OCI-LY1 (cell line): ENCODE data around the gene LRRC2.

Experiments
- H2AFZ ChIP-seq: fragments of 200-600 bp; sonication (generic), shearing (Covaris generic); 2 replicates; pipeline ENCODE4 v1.6.0; 2014; ENCODE audit warnings: antibody characterized with exemption, mild to moderate bottlenecking, low read length
- H3F3A ChIP-seq: fragments of 200-600 bp; sonication (generic), shearing (Covaris generic); 2 replicates; pipeline ENCODE4 v1.6.0; 2014; ENCODE audit warnings: mild to moderate bottlenecking, antibody characterized with exemption, low read length, moderate library complexity; ENCODE audit not compliant: insufficient read depth
- H3K27ac ChIP-seq: fragments of 200-600 bp; sonication (generic); 2 replicates; pipeline ENCODE4 v1.5.1; 2014; ENCODE audit warnings: low read length, mixed run types, mild to moderate bottlenecking, low read depth; ENCODE audit not compliant: poor library complexity, severe bottlenecking
- H3K27me3 ChIP-seq: fragments of 200-600 bp; sonication (generic); 2 replicates; pipeline ENCODE4 v1.6.0; 2014; ENCODE audit warnings: antibody characterized with exemption, mild to moderate bottlenecking, low read length, moderate library complexity; ENCODE audit not compliant: insufficient read depth
- H3K36me3 ChIP-seq: fragments of 200-600 bp; sonication (generic); 2 replicates; pipeline ENCODE4 v1.6.1; 2014; ENCODE audit warnings: mild to moderate bottlenecking, antibody characterized with exemption, low read length, moderate library complexity, mixed read lengths; ENCODE audit not compliant: insufficient read depth
- H3K4me1 ChIP-seq: fragments of 200-600 bp; sonication (generic); 2 replicates; pipeline ENCODE4 v1.5.1; 2014; ENCODE audit warnings: mild to moderate bottlenecking, low read length, moderate library complexity; ENCODE audit not compliant: insufficient read depth, severe bottlenecking
- H3K4me2 ChIP-seq: fragments of 200-600 bp; sonication (generic), shearing (Covaris generic); 2 replicates; pipeline ENCODE4 v1.6.1; 2014; ENCODE audit warnings: low read length
- H3K4me3 ChIP-seq: fragments of 200-600 bp; sonication (generic); 2 replicates; pipeline ENCODE4 v1.5.1; 2014; ENCODE audit warnings: low read length, low read depth, mild to moderate bottlenecking, mixed read lengths; ENCODE audit not compliant: poor library complexity, severe bottlenecking
- H3K79me2 ChIP-seq: fragments of 200-600 bp; shearing (Covaris generic); 2 replicates; pipeline ENCODE4 v1.6.1; 2016; ENCODE audit warnings: mixed run types, low read length, mixed read lengths; ENCODE audit not compliant: insufficient read depth
- H3K9ac ChIP-seq: fragments of 200-600 bp; sonication (generic), shearing (Covaris generic); 2 replicates; pipeline ENCODE4 v1.6.1; 2014; ENCODE audit warnings: mild to moderate bottlenecking, low read length, mixed read lengths
- H3K9me2 ChIP-seq: fragments of 200-600 bp; sonication (generic), shearing (Covaris generic); 2 replicates; pipeline ENCODE4 v1.6.1; 2014; ENCODE audit warnings: low read depth, mild to moderate bottlenecking, low read length, mixed read lengths
- H3K9me3 ChIP-seq: fragments of 200-600 bp; shearing (Covaris generic); 2 replicates; pipeline ENCODE4 v1.6.1; 2014; ENCODE audit warnings: low read length, mixed read lengths
- H4K20me1 ChIP-seq: fragments of 200-600 bp; sonication (generic), shearing (Covaris generic); 2 replicates; pipeline ENCODE4 v1.6.0; 2016; ENCODE audit warnings: mild to moderate bottlenecking, low read length; ENCODE audit not compliant: insufficient read depth
- CTCF ChIP-seq: fragments of 200-600 bp; sonication (generic), shearing (Covaris generic); IDR thresholded peaks from 2 replicates; pipeline ENCODE4 v1.5.1; 2017; ENCODE audit warnings: mild to moderate bottlenecking, antibody characterized with exemption, low read length, moderate library complexity, mixed read lengths
- EZH2 ChIP-seq: fragments of 200-600 bp; sonication (generic), shearing (Covaris generic); IDR thresholded peaks from 2 replicates; pipeline ENCODE4 v1.8.0; 2017; ENCODE audit warnings: borderline replicate concordance, mixed run types, mild to moderate bottlenecking, antibody characterized with exemption, low read length, moderate library complexity, mixed read lengths

The LRRC2 gene, protein sequence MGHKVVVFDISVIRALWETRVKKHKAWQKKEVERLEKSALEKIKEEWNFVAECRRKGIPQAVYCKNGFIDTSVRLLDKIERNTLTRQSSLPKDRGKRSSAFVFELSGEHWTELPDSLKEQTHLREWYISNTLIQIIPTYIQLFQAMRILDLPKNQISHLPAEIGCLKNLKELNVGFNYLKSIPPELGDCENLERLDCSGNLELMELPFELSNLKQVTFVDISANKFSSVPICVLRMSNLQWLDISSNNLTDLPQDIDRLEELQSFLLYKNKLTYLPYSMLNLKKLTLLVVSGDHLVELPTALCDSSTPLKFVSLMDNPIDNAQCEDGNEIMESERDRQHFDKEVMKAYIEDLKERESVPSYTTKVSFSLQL

GRCh38 chr3:46566040-46566641, at the start of gene LRRC2:
LRRC2 (minus strand) TSS chr3:46566302; CDS start chr3:46551591, 14,711 bp downstream.
- Histone ChIP-seq H4K20me1 (no peaks in the 10 kb centered on the region), H3K9ac (no peak within 1 kb of the TSS), H3K27me3 (0 out of 2 replicates have a peak, but pooled peaks cover 6% of the 10 kb centered on the region), H3K79me2 (no peaks in the 10 kb centered on the region), H3F3A (no peaks in the 10 kb centered on the region), H3K4me1 (no peaks in the 10 kb centered on the region), H3K36me3 (no peaks in the 10 kb centered on the region), H3K27ac (no peak within 1 kb of the TSS), H3K9me3 (no peaks in the 10 kb centered on the region), H2AFZ (no peak within 1 kb of the TSS), H3K9me2 (no peaks in the 10 kb centered on the region), H3K4me2 (no peak within 1 kb of the TSS), H3K4me3 (no peak within 1 kb of the TSS)
- no peak for TF ChIP-seq CTCF
- no peak for TF ChIP-seq EZH2

DNA sequence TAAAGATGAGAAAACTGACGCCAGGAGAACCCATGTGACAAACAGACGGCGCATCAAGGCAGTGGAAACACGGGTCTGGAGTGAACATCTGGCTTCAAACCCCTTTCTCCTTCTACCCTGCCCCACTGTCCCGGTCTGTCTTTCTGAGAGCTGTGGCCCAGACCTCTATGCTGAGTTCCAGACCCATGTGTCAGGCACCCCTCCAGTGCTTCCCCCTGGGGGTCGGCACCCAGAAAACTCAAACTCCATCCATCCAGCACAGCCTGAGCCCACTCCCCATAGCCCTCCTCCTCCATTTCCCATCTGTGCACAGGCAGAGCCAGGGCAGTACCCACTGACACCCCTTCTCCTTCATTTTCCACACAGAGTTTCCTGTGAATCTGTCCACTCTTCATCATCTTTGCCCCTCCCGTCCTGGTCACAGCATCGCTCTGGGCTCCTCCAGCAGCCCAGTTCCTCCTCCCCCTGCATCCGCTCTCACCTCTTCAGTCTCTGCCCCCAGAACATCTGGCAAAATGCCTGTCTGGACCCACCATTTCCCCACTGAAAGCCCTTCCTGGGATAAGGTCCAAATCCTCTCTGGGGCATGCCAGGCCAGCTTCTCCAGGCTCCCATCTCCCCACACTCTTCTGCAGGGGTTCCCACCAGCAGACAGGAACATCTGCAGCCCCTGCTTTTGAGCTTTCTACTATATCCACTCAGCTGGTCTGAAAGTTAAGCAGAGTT, 49.1 kb upstream of the LRRC2 start:
- Histone ChIP-seq H3K36me3 (no peaks in the 10 kb centered on the region), H2AFZ (no peak overlapping the region), H3K9me2 (no peaks in the 10 kb centered on the region), H4K20me1 (no peaks in the 10 kb centered on the region), H3F3A (no peaks in the 10 kb centered on the region), H3K9me3 (no peaks in the 10 kb centered on the region), H3K27me3 (no peaks in the 10 kb centered on the region), H3K9ac (no peak overlapping the region), H3K4me3 (no peak overlapping the region), H3K27ac (no peak overlapping the region), H3K4me2 (no peak overlapping the region), H3K4me1 (no peaks in the 10 kb centered on the region), H3K79me2 (no peaks in the 10 kb centered on the region)
- no peak for TF ChIP-seq EZH2
- TF ChIP-seq CTCF: no peak

- Histone ChIP-seq H2AFZ (no peak overlapping the region), H3K4me2 (no peak overlapping the region), H3K4me3 (no peak overlapping the region), H3F3A (no peaks in the 10 kb centered on the region), H3K79me2 (no peaks in the 10 kb centered on the region), H3K9me3 (no peaks in the 10 kb centered on the region), H3K27ac (no peak overlapping the region), H3K9ac (no peak overlapping the region), H3K36me3 (no peaks in the 10 kb centered on the region), H3K4me1 (no peaks in the 10 kb centered on the region), H4K20me1 (no peaks in the 10 kb centered on the region), H3K9me2 (no peaks in the 10 kb centered on the region), H3K27me3 (no peaks in the 10 kb centered on the region)
- no peak for TF ChIP-seq EZH2
- TF ChIP-seq CTCF: no peak
Observed at GRCh38 chr3:46614431-46614830, 48.3 kb upstream of the LRRC2 start.
